WERI-Rb-1 (cell line): ENCODE measurements around the gene PPIP5K2.
"Not testable (repeated sequence)": the region's sequence is repeated elsewhere in the genome, so short reads cannot be mapped to it uniquely, and the experiment has no call there.

Experiments used
- DNase-seq: peaks from one replicate; pipeline ENCODE4 v3.0.0-alpha.2; 2020
- H3K27ac ChIP-seq: fragments of 250-450 bp; sonication (Bioruptor Pico); 2 replicates; pipeline ENCODE4 v1.5.1; 2020; ENCODE audit warnings: mild to moderate bottlenecking, moderate library complexity
- H3K27me3 ChIP-seq: fragments of 250-450 bp; sonication (Bioruptor Pico); 2 replicates; pipeline ENCODE4 v1.5.1; 2021; ENCODE audit warnings: mild to moderate bottlenecking, low read depth, moderate library complexity; ENCODE audit not compliant: insufficient read depth, severe bottlenecking
- H3K36me3 ChIP-seq: fragments of 250-450 bp; sonication (Bioruptor Pico); 2 replicates; pipeline ENCODE4 v1.5.1; 2020; ENCODE audit warnings: mild to moderate bottlenecking, moderate library complexity
- H3K4me3 ChIP-seq: 2 replicates; pipeline ENCODE4 v1.5.1; 2011; ENCODE audit warnings: low read depth, mild to moderate bottlenecking, control low read depth, low read length
- H3K9me3 ChIP-seq: fragments of 250-450 bp; sonication (Bioruptor Pico); 2 replicates; pipeline ENCODE4 v1.5.1; 2021; ENCODE audit warnings: mild to moderate bottlenecking, moderate library complexity; ENCODE audit not compliant: severe bottlenecking
- CTCF ChIP-seq: IDR thresholded peaks from 2 replicates; pipeline ENCODE4 v1.5.1; 2011; ENCODE audit warnings: low read depth, mild to moderate bottlenecking, control low read depth, inconsistent platforms, low read length

PPIP5K2 gene

GRCh38 chr5:103119765-103120606, at the start of gene PPIP5K2, which contains the start of gene GIN1:
Gene PPIP5K2, plus strand, starts transcription at chr5:103120301. Its CDS starts 9,289 bp downstream, at chr5:103129590.
Gene GIN1, minus strand, starts transcription at chr5:103120138. Its CDS starts 11,431 bp downstream, at chr5:103108707.
- TF ChIP-seq CTCF = no peak
- no peaks in the 10 kb centered on the region for H3K9me3 ChIP-seq
- no peaks in the 10 kb centered on the region for H3K27me3 ChIP-seq
- peak within 1 kb of the TSS; percentile 98 for H3K4me3 ChIP-seq
- peak; percentile 96 for DNase-seq
- peak within 1 kb of the TSS; percentile 97 for H3K27ac ChIP-seq
- H3K36me3 ChIP-seq = no peaks in the 10 kb centered on the region

GRCh38 chr5:103073500-103073899, 46.6 kb upstream of the PPIP5K2 start:
- not testable (repeated sequence) for DNase-seq, H3K27ac ChIP-seq, H3K9me3 ChIP-seq, H3K4me3 ChIP-seq, H3K36me3 ChIP-seq, H3K27me3 ChIP-seq

GRCh38 chr5:103075442-103075841, 44.7 kb upstream of the PPIP5K2 start:
- Histone ChIP-seq H3K27ac (no peak overlapping the region), H3K4me3 (no peak overlapping the region), H3K36me3 (no peaks in the 10 kb centered on the region), H3K27me3 (no peaks in the 10 kb centered on the region), H3K9me3 (peaks cover 7% of the 10 kb centered on the region)
- no peak for TF ChIP-seq CTCF
- DNase-seq = no peak

GRCh38 chr5:103079796-103080195, 40.3 kb upstream of the PPIP5K2 start:
- Histone ChIP-seq H3K9me3 (peaks cover 7% of the 10 kb centered on the region), H3K36me3 (no peaks in the 10 kb centered on the region), H3K4me3 (no peak overlapping the region), H3K27ac (no peak overlapping the region), H3K27me3 (no peaks in the 10 kb centered on the region)
- no peak for TF ChIP-seq CTCF
- no peak for DNase-seq

GRCh38 chr5:103086547-103086946, 33.6 kb upstream of the PPIP5K2 start:
- no peaks in the 10 kb centered on the region for H3K9me3 ChIP-seq
- H3K36me3 ChIP-seq = no peaks in the 10 kb centered on the region
- TF ChIP-seq CTCF = no peak
- no peak overlapping the region for H3K4me3 ChIP-seq
- DNase-seq = no peak
- no peak overlapping the region for H3K27ac ChIP-seq
- H3K27me3 ChIP-seq = no peaks in the 10 kb centered on the region

- H3K27me3 ChIP-seq = no peaks in the 10 kb centered on the region
- no peak overlapping the region for H3K4me3 ChIP-seq
- no peak for DNase-seq
- H3K27ac ChIP-seq = no peak overlapping the region
- H3K36me3 ChIP-seq = no peaks in the 10 kb centered on the region; the same call in 1 of the 2 replicates
- no peaks in the 10 kb centered on the region for H3K9me3 ChIP-seq
- TF ChIP-seq CTCF = no peak
Observed at GRCh38 chr5:103089272-103089671, 30.8 kb upstream of the PPIP5K2 start.
